SK-N-SH (cell line): ENCODE data around the gene FAHD1. TPM values are rescaled to one million over a fixed set of nuclear protein-coding genes. Genes with fewer than 3 reads are reported as not detected.

Experiments
- CTCF ChIA-PET: fragments of 300-600, 350-600 bp; formaldehyde crosslinking; extraction: SDS; loops from one replicate; lab custom pipeline; 2021; lab: Yijun Ruan, JAX
- POLR2A ChIA-PET: fragments of 350-600 bp; sonication (Branson Sonifier 250); formaldehyde crosslinking; extraction: SDS; loops from one replicate; lab custom pipeline; 2020; ENCODE audit warnings: antibody characterized with exemption, inconsistent platforms; lab: Yijun Ruan, JAX
- DNase-seq: peaks from one replicate; pipeline ENCODE4 v3.0.0; 2012
- H2AFZ ChIP-seq: fragments of 200-600 bp; sonication (generic); 2 replicates; pipeline ENCODE4 v1.8.1; 2016; ENCODE audit warnings: antibody characterized with exemption, mild to moderate bottlenecking, low read depth
- H3F3A ChIP-seq: fragments of 200-600 bp; sonication (generic); replicated peaks from 2 replicates; pipeline ENCODE3; 2016; ENCODE audit warnings: antibody characterized with exemption, mild to moderate bottlenecking; ENCODE audit not compliant: insufficient read depth
- H3K27ac ChIP-seq, 2 experiments: fragments of 200-500 bp in 1 of 2; fragments of 200-600 bp in 1 of 2; sonication (Bioruptor generic) in 1 of 2; sonication (generic), shearing (Covaris generic) in 1 of 2; 2 replicates each; pipeline versions ENCODE4 v1.5.1 to v1.6.1; 2014 to 2016; ENCODE audit warnings: low read depth in 2 of 2, inconsistent platforms in 1 of 2, low read length in 1 of 2, mild to moderate bottlenecking in 1 of 2, mixed read lengths in 1 of 2
- H3K27me3 ChIP-seq: fragments of 200-600 bp; sonication (generic), shearing (Covaris generic); 2 replicates; pipeline ENCODE4 v1.6.1; 2016; ENCODE audit warnings: mixed run types; ENCODE audit not compliant: insufficient read depth
- H3K36me3 ChIP-seq, 2 experiments: fragments of 200-500 bp in 1 of 2; fragments of 200-600 bp in 1 of 2; sonication (Bioruptor generic) in 1 of 2; sonication (generic) in 1 of 2; replicated peaks in 1 of 2; 2 replicates each; pipeline versions ENCODE3 to v1.5.1; 2014 to 2016; ENCODE audit warnings: low read length in 1 of 2, mild to moderate bottlenecking in 1 of 2; ENCODE audit not compliant: insufficient read depth in 2 of 2, control insufficient read depth in 1 of 2
- H3K4me1 ChIP-seq, 2 experiments: fragments of 200-500 bp in 1 of 2; fragments of 200-600 bp in 1 of 2; sonication (Bioruptor generic) in 1 of 2; sonication (generic), shearing (Covaris generic) in 1 of 2; 2 replicates each; pipeline versions ENCODE4 v1.5.1 to v1.6.1; 2014 to 2016; ENCODE audit warnings: low read depth in 1 of 2, low read length in 1 of 2, mixed run types in 1 of 2; ENCODE audit not compliant: insufficient read depth in 2 of 2, control insufficient read depth in 1 of 2
- H3K4me2 ChIP-seq: fragments of 200-600 bp; sonication (generic), shearing (Covaris generic); 2 replicates; pipeline ENCODE4 v1.6.1; 2017; ENCODE audit warnings: mixed run types
- H3K4me3 ChIP-seq, 2 experiments: fragments of 200-500 bp in 1 of 2; fragments of 200-600 bp in 1 of 2; sonication (Bioruptor generic) in 1 of 2; sonication (generic), shearing (Covaris generic) in 1 of 2; 2 replicates each; pipeline versions ENCODE4 v1.5.1 to v1.8.1; 2014 to 2016; ENCODE audit warnings: low read depth in 2 of 2, inconsistent platforms in 1 of 2, low read length in 1 of 2, mild to moderate bottlenecking in 1 of 2, mixed read lengths in 1 of 2, moderate library complexity in 1 of 2
- H3K79me2 ChIP-seq: fragments of 200-600 bp; sonication (generic); 2 replicates; pipeline ENCODE4 v1.8.1; 2017; ENCODE audit warnings: mild to moderate bottlenecking; ENCODE audit not compliant: insufficient read depth
- H3K9ac ChIP-seq: fragments of 200-600 bp; sonication (generic); 2 replicates; pipeline ENCODE4 v1.6.1; 2017; ENCODE audit warnings: mixed run types
- H3K9me2 ChIP-seq: fragments of 200-600 bp; sonication (generic); 2 replicates; pipeline ENCODE4 v1.6.1; 2017; ENCODE audit warnings: mixed run types
- H3K9me3 ChIP-seq: fragments of 200-600 bp; sonication (generic); 2 replicates; pipeline ENCODE4 v1.6.1; 2017; ENCODE audit warnings: mixed run types, mild to moderate bottlenecking, moderate library complexity
- H4K20me1 ChIP-seq: fragments of 200-600 bp; sonication (generic); 2 replicates; pipeline ENCODE4 v1.6.1; 2017; ENCODE audit warnings: mild to moderate bottlenecking, mixed run types; ENCODE audit not compliant: insufficient read depth
- CTCF ChIP-seq: fragments of 200-600 bp; sonication (generic); IDR thresholded peaks from 2 replicates; pipeline ENCODE4 v1.6.1; 2017; ENCODE audit warnings: antibody characterized with exemption, mild to moderate bottlenecking, moderate library complexity
- EP300 ChIP-seq, 2 experiments: IDR thresholded peaks; 2 replicates each; pipeline versions ENCODE4 v1.4.0 to v1.6.1; 2012; ENCODE audit warnings: borderline replicate concordance in 1 of 2, low read depth in 1 of 2, low read length in 1 of 2
- EZH2phosphoT487 ChIP-seq: fragments of 200-600 bp; sonication (generic); IDR thresholded peaks from 2 replicates; pipeline ENCODE4 v1.6.1; 2017; ENCODE audit warnings: low read depth, mixed run types, mild to moderate bottlenecking, antibody characterized with exemption, moderate library complexity, borderline replicate concordance
- GATA2 ChIP-seq: sonication (generic); formaldehyde crosslinking; IDR thresholded peaks from 2 replicates; pipeline ENCODE4 v1.5.0; 2020; ENCODE audit warnings: mild to moderate bottlenecking, missing genetic modification reagents
- MAX ChIP-seq: IDR thresholded peaks from 2 replicates; pipeline ENCODE4 v1.4.0; 2012; ENCODE audit warnings: low read depth
- NRF1 ChIP-seq: IDR thresholded peaks from 2 replicates; pipeline ENCODE4 v1.6.1; 2012; ENCODE audit warnings: low read depth, mild to moderate bottlenecking, low read length
- PBX3 ChIP-seq: IDR thresholded peaks from 2 replicates; pipeline ENCODE4; 2012
- POLR2AphosphoS5 ChIP-seq: IDR thresholded peaks from 2 replicates; pipeline ENCODE4 v1.6.1; 2012; ENCODE audit warnings: low read depth, low read length
- RAD21 ChIP-seq: IDR thresholded peaks from 2 replicates; pipeline ENCODE4 v1.6.1; 2012; ENCODE audit warnings: mild to moderate bottlenecking, low read length
- RCOR1 ChIP-seq: fragments of 150-350 bp; IDR thresholded peaks from 2 replicates; pipeline ENCODE4 v1.6.1; 2017; ENCODE audit warnings: antibody characterized with exemption, low read length
- SIN3A ChIP-seq: IDR thresholded peaks from 2 replicates; pipeline ENCODE4 v1.6.1; 2012; ENCODE audit warnings: low read depth, mild to moderate bottlenecking, low read length, moderate library complexity, borderline replicate concordance
- SMC3 ChIP-seq: IDR thresholded peaks from 2 replicates; pipeline ENCODE4 v1.6.1; 2012; ENCODE audit warnings: low read depth, low read length, improper control_type of control experiment
- WGBS: methylation state at CpG from one replicate; pipeline ENCODE4 v1.1.6; 2017; ENCODE audit warnings: low lambda C conversion rate; 5-methylcytosine and 5-hydroxymethylcytosine counted together
- polyA plus RNA-seq, 3 experiments: library from polyadenylated mRNA; depleted of rRNA; stranded (reverse); fragments of >200 nt; gene quantifications; 2 replicates each; pipeline ENCODE4 v1.2.3, GENCODE V29; 2012
- TF ChIP-seq, protein P1 (sequence below): IDR thresholded peaks from 2 replicates; pipeline ENCODE4 v1.6.1; 2012; ENCODE audit warnings: mild to moderate bottlenecking, low read depth, low read length, moderate library complexity

FAHD1 gene
- polyA plus RNA-seq, 1 of the 3 experiments (the other 2 are of a cell fraction), result 59.0 TPM

DNA sequence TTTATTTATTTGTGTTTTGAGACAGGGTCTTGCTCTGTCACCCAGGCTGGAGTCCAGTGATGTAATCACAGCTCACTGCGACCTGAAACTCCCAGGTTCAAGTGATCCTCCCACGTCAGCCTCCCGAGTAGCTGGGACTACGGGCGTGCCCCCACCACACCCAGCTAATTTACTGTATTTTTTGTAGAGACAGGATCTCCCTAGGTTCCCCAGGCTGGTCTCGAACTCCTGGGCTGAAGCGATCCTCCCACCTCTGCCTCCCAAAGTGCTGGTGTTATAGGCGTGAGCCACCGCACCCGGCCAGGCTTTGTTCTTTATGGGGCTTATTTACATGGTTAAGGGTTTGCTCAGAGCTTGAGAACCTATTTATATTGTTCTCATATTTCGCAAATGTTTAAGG lies 50.8 kb downstream of the FAHD1 start:
- no peaks in the 10 kb centered on the region for H3K79me2 ChIP-seq
- peaks cover 9% of the 10 kb centered on the region; the same call in 1 of the 2 replicates for H3K27me3 ChIP-seq
- no peaks in the 10 kb centered on the region for H3K9me2 ChIP-seq
- H3K36me3 ChIP-seq, result no peaks in the 10 kb centered on the region
- 41% methylated on average over 11 of the region's 11 CpGs for WGBS
- H3K4me3 ChIP-seq, result no peak overlapping the region
- H3K9ac ChIP-seq, result no peak overlapping the region
- H2AFZ ChIP-seq, result no peak overlapping the region
- TF ChIP-seq GATA2 (CRISPR knock-in tag), result no peak
- no peak for TF ChIP-seq PBX3
- TF ChIP-seq MAX, result no peak
- TF ChIP-seq POLR2AphosphoS5, result no peak
- no peak for TF ChIP-seq SMC3
- no peak for TF ChIP-seq NRF1
- TF ChIP-seq, protein P1, sequence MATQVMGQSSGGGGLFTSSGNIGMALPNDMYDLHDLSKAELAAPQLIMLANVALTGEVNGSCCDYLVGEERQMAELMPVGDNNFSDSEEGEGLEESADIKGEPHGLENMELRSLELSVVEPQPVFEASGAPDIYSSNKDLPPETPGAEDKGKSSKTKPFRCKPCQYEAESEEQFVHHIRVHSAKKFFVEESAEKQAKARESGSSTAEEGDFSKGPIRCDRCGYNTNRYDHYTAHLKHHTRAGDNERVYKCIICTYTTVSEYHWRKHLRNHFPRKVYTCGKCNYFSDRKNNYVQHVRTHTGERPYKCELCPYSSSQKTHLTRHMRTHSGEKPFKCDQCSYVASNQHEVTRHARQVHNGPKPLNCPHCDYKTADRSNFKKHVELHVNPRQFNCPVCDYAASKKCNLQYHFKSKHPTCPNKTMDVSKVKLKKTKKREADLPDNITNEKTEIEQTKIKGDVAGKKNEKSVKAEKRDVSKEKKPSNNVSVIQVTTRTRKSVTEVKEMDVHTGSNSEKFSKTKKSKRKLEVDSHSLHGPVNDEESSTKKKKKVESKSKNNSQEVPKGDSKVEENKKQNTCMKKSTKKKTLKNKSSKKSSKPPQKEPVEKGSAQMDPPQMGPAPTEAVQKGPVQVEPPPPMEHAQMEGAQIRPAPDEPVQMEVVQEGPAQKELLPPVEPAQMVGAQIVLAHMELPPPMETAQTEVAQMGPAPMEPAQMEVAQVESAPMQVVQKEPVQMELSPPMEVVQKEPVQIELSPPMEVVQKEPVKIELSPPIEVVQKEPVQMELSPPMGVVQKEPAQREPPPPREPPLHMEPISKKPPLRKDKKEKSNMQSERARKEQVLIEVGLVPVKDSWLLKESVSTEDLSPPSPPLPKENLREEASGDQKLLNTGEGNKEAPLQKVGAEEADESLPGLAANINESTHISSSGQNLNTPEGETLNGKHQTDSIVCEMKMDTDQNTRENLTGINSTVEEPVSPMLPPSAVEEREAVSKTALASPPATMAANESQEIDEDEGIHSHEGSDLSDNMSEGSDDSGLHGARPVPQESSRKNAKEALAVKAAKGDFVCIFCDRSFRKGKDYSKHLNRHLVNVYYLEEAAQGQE, result no peak
- no peak for TF ChIP-seq CTCF
- TF ChIP-seq RAD21, result no peak
- no peak for TF ChIP-seq EP300 (IDR thresholded peaks at IDR 0.05; ENCODE audit: borderline replicate concordance in 1 of 2, low read depth in 1 of 2, low read length in 1 of 2)
- no peak for TF ChIP-seq EZH2phosphoT487
- TF ChIP-seq SIN3A, result no peak
- no peak for TF ChIP-seq RCOR1
- TF ChIP-seq, all 33 proteins: peak for 0
- no peaks in the 10 kb centered on the region for H4K20me1 ChIP-seq
- no peaks in the 10 kb centered on the region for H3K4me1 ChIP-seq
- H3F3A ChIP-seq, result no peaks in the 10 kb centered on the region
- H3K27ac ChIP-seq, result no peak overlapping the region
- CTCF ChIA-PET, result interaction anchor here (0.9 to 7.2 kb wide), 4 partner anchors 12 to 54 kb away, joined by 3 to 42 read pairs (median 4); no protein-coding TSS in a partner anchor
- POLR2A ChIA-PET, result no interaction called here
- H3K9me3 ChIP-seq, result no peaks in the 10 kb centered on the region
- no peak overlapping the region for H3K4me2 ChIP-seq
- DNase-seq, result no peak
